ENCODE results near the gene PRDM15.

The PRDM15 gene

DNA sequence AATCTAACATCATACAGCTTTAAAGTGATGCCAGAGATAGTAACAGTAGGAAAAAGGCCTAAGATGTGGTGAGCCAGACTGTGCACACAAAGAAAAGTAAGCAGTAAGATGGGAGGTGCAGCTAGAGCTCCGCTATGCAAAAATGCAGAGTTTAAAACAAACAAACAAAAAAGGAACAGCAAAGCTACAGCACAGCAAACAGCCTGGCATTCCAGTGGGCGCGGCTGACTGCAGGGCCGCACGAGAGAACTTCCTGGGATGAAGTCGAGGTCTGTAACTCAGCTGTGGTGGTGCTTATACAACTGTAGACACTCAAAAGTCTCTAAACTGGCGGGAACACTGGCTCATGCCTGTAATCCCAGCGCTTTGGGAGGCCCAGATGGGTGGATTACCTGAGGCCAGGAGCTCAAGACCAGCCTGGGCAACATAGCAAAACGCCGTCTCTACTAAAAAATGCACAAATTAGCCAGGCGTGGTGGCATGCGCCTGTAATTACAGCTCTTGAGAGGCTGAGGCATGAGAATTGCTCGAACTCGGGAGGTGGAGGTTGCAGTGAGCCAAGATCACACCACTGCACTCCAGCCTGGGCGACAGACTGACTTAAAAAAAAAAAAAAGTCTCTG is 30.1 kb downstream of the PRDM15 start:
- no peak overlapping the region for H3K14ac ChIP-seq (ENCODE audit: low read length in 2 of 2)
- peaks cover 2% of the 10 kb centered on the region for H3K4me1 ChIP-seq (ENCODE audit: control insufficient read depth, insufficient read depth, low read depth, low read length)
- no peak overlapping the region for H2BK120ac ChIP-seq (ENCODE audit: low read depth, low read length)
- H3K18ac ChIP-seq (ENCODE audit: low read depth in 1 of 2, low read length in 2 of 2): no peak overlapping the region
- H3K23ac ChIP-seq (ENCODE audit: low read length in 2 of 2): no peak overlapping the region
- no peak overlapping the region for H4K91ac ChIP-seq (ENCODE audit: low read length)
- no peaks in the 10 kb centered on the region for H3K27me3 ChIP-seq (ENCODE audit: control insufficient read depth in 1 of 2, insufficient read depth in 1 of 2, low read length in 2 of 2)
- no peak overlapping the region for H2AK5ac ChIP-seq (ENCODE audit: low read length, severe bottlenecking)
- peaks cover 5% of the 10 kb centered on the region for H3K79me1 ChIP-seq (replicated peaks; ENCODE audit: low read length, poor library complexity, severe bottlenecking)
- no peak overlapping the region for H3K9ac ChIP-seq (ENCODE audit: low read length)
- no peak overlapping the region for H2BK12ac ChIP-seq (ENCODE audit: low read length in 2 of 2)
- DNase-seq: no peak
- H3K4ac ChIP-seq (ENCODE audit: low read depth in 1 of 2, low read length in 2 of 2): no peak overlapping the region
- H3K9me3 ChIP-seq (ENCODE audit: control insufficient read depth, low read length): no peaks in the 10 kb centered on the region
- H2BK15ac ChIP-seq (ENCODE audit: low read depth, poor library complexity, severe bottlenecking): no peak overlapping the region
- no peak overlapping the region for H4K8ac ChIP-seq (ENCODE audit: low read length)
- peaks cover 21 to 38% of the 10 kb centered on the region in 2 experiments for H3K36me3 ChIP-seq (ENCODE audit: control insufficient read depth in 1 of 2, insufficient read depth in 2 of 2, low read depth in 1 of 2, low read length in 2 of 2)
- no peak overlapping the region for H3K4me2 ChIP-seq (ENCODE audit: low read length, poor library complexity, severe bottlenecking)
- H3K27ac ChIP-seq (ENCODE audit: low read length, poor library complexity, severe bottlenecking): no peak overlapping the region
- H3K4me3 ChIP-seq (ENCODE audit: insufficient read depth in 1 of 2, low read depth in 1 of 2, low read length in 2 of 2): no peak overlapping the region
- no peak overlapping the region for H2AFZ ChIP-seq (ENCODE audit: low read depth, low read length)
- H2BK5ac ChIP-seq (ENCODE audit: low read depth, low read length, poor library complexity, severe bottlenecking): no peak overlapping the region
- 84% methylated on average over 14 of the region's 15 CpGs for WGBS

DNA sequence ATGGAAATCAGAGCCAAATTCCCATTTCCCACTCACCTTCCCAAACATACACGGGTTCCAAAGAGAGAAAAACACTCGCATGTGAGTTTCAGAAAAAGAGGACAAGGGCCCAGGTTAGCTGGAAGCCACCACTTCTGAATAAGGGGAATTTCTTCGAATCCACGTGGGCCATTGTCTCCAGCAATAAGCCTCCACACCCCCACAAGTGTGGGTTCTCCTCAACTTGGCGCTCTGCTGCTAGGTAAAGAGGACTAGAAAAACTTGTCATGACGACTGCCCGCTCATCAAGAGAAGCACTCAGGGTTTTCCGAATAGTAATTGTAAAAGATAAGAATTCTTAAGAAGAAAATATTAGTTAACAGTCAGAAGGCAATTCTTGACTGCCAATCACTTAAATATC is 30.6 kb downstream of the PRDM15 start:
- Histone ChIP-seq H3K27ac (ENCODE audit: low read length, poor library complexity, severe bottlenecking) (no peak overlapping the region), H2BK120ac (ENCODE audit: low read depth, low read length) (no peak overlapping the region), H3K9me3 (ENCODE audit: control insufficient read depth, low read length) (no peaks in the 10 kb centered on the region), H3K79me1 (replicated peaks; ENCODE audit: low read length, poor library complexity, severe bottlenecking) (peaks cover 5% of the 10 kb centered on the region), H2BK12ac (ENCODE audit: low read length in 2 of 2) (no peak overlapping the region), H3K27me3 (ENCODE audit: control insufficient read depth in 1 of 2, insufficient read depth in 1 of 2, low read length in 2 of 2) (no peaks in the 10 kb centered on the region), H4K8ac (ENCODE audit: low read length) (no peak overlapping the region), H3K18ac (ENCODE audit: low read depth in 1 of 2, low read length in 2 of 2) (no peak overlapping the region), H4K91ac (ENCODE audit: low read length) (no peak overlapping the region), H3K4me2 (ENCODE audit: low read length, poor library complexity, severe bottlenecking) (no peak overlapping the region), H3K9ac (ENCODE audit: low read length) (no peak overlapping the region), H2BK15ac (ENCODE audit: low read depth, poor library complexity, severe bottlenecking) (no peak overlapping the region), H2BK5ac (ENCODE audit: low read depth, low read length, poor library complexity, severe bottlenecking) (no peak overlapping the region), H3K36me3 (ENCODE audit: control insufficient read depth in 1 of 2, insufficient read depth in 2 of 2, low read depth in 1 of 2, low read length in 2 of 2) (peaks cover 15 to 34% of the 10 kb centered on the region in 2 experiments), H3K4me1 (ENCODE audit: control insufficient read depth, insufficient read depth, low read depth, low read length) (peaks cover 2% of the 10 kb centered on the region), H3K4me3 (ENCODE audit: insufficient read depth in 1 of 2, low read depth in 1 of 2, low read length in 2 of 2) (no peak overlapping the region), H2AK5ac (ENCODE audit: low read length, severe bottlenecking) (no peak overlapping the region), H3K14ac (ENCODE audit: low read length in 2 of 2) (no peak overlapping the region), H3K23ac (ENCODE audit: low read length in 2 of 2) (no peak overlapping the region), H3K4ac (ENCODE audit: low read depth in 1 of 2, low read length in 2 of 2) (no peak overlapping the region), H2AFZ (ENCODE audit: low read depth, low read length) (no peak overlapping the region)
- WGBS: 85% methylated on average over 5 of the region's 8 CpGs
- DNase-seq: no peak

DNA sequence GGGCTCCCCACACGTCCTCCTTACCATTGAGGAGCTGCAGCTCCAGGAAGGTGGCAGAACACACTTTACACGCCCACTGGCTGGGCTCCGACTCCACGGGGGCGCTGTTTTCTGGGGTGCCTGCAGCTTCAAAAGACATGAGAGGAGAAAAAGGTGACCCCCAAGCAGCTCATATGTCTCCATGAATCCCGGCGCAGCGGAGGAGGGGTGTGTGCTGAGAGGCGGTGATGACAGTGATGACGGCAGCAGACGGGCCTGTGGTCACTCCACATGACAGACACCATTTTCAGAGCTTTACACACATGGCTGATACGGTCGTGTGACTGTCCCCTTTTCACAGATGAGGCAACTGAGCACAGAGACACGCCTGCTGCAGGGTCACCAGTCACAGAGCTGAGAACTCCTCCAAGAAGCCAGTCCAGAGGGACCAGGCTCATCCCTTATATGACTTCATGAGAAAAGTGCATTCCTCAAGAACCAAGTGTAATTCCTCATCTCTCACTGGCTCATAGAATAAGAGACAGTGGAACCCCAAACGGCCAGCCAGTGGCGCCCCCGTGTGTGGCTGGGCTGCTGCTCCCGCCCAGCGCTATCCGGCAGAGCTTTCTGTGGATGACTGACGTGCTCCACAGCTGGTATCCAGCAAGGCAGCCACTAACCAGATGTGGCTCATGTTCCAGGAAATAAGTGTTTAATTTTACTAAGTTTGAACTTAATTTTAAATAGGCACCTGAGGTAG is 31.9 kb downstream of the PRDM15 start:
- Histone ChIP-seq H3K79me1 (replicated peaks; ENCODE audit: low read length, poor library complexity, severe bottlenecking) (peaks cover 5% of the 10 kb centered on the region), H3K14ac (ENCODE audit: low read length in 2 of 2) (no peak overlapping the region), H2BK15ac (ENCODE audit: low read depth, poor library complexity, severe bottlenecking) (no peak overlapping the region), H3K4ac (ENCODE audit: low read depth in 1 of 2, low read length in 2 of 2) (no peak overlapping the region), H3K9ac (ENCODE audit: low read length) (no peak overlapping the region), H3K23ac (ENCODE audit: low read length in 2 of 2) (no peak overlapping the region), H3K4me2 (ENCODE audit: low read length, poor library complexity, severe bottlenecking) (no peak overlapping the region), H3K36me3 (ENCODE audit: control insufficient read depth in 1 of 2, insufficient read depth in 2 of 2, low read depth in 1 of 2, low read length in 2 of 2) (peaks cover 7 to 27% of the 10 kb centered on the region in 2 experiments), H2BK5ac (ENCODE audit: low read depth, low read length, poor library complexity, severe bottlenecking) (no peak overlapping the region), H4K91ac (ENCODE audit: low read length) (no peak overlapping the region), H2AK5ac (ENCODE audit: low read length, severe bottlenecking) (no peak overlapping the region), H2AFZ (ENCODE audit: low read depth, low read length) (no peak overlapping the region), H3K27me3 (ENCODE audit: control insufficient read depth in 1 of 2, insufficient read depth in 1 of 2, low read length in 2 of 2) (no peaks in the 10 kb centered on the region), H2BK12ac (ENCODE audit: low read length in 2 of 2) (no peak overlapping the region), H4K8ac (ENCODE audit: low read length) (no peak overlapping the region), H3K9me3 (ENCODE audit: control insufficient read depth, low read length) (no peaks in the 10 kb centered on the region), H3K27ac (ENCODE audit: low read length, poor library complexity, severe bottlenecking) (no peak overlapping the region), H3K4me1 (ENCODE audit: control insufficient read depth, insufficient read depth, low read depth, low read length) (peaks cover 2% of the 10 kb centered on the region), H2BK120ac (ENCODE audit: low read depth, low read length) (no peak overlapping the region), H3K4me3 (ENCODE audit: insufficient read depth in 1 of 2, low read depth in 1 of 2, low read length in 2 of 2) (no peak overlapping the region), H3K18ac (ENCODE audit: low read depth in 1 of 2, low read length in 2 of 2) (no peak overlapping the region)
- DNase-seq: no peak
- 90% methylated on average over 21 of the region's 21 CpGs for WGBS

DNA sequence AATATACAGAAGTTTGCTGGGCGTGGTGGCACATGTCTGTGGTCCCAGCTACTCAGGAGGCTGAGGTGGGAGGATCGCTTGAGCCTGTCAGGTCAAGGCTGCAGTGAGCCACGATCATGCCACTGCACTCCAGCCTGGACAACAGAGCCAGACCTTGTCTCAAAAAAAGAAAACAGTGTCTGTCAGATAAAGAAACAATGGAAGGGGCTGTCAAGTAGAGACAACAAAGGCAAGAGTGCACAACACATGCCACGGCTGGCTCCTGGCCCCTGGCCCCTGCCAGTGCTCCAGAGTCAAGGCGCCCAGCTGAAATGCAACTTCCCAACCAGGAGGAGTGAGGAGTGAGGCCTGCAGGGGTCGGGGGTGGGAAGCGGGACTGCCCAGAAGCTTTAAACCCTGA is 32.6 kb downstream of the PRDM15 start:
- no peak overlapping the region for H3K4me3 ChIP-seq (ENCODE audit: insufficient read depth in 1 of 2, low read depth in 1 of 2, low read length in 2 of 2)
- no peak overlapping the region for H3K9ac ChIP-seq (ENCODE audit: low read length)
- H3K14ac ChIP-seq (ENCODE audit: low read length in 2 of 2): no peak overlapping the region
- H2BK120ac ChIP-seq (ENCODE audit: low read depth, low read length): no peak overlapping the region
- H3K9me3 ChIP-seq (ENCODE audit: control insufficient read depth, low read length): peaks cover 5% of the 10 kb centered on the region
- peaks cover under 1 to 22% of the 10 kb centered on the region in 2 experiments for H3K36me3 ChIP-seq (ENCODE audit: control insufficient read depth in 1 of 2, insufficient read depth in 2 of 2, low read depth in 1 of 2, low read length in 2 of 2)
- H4K8ac ChIP-seq (ENCODE audit: low read length): no peak overlapping the region
- no peak overlapping the region for H3K4me2 ChIP-seq (ENCODE audit: low read length, poor library complexity, severe bottlenecking)
- no peak overlapping the region for H3K4ac ChIP-seq (ENCODE audit: low read depth in 1 of 2, low read length in 2 of 2)
- peaks cover 2% of the 10 kb centered on the region for H3K4me1 ChIP-seq (ENCODE audit: control insufficient read depth, insufficient read depth, low read depth, low read length)
- no peak overlapping the region for H3K27ac ChIP-seq (ENCODE audit: low read length, poor library complexity, severe bottlenecking)
- H2BK5ac ChIP-seq (ENCODE audit: low read depth, low read length, poor library complexity, severe bottlenecking): no peak overlapping the region
- H3K27me3 ChIP-seq (ENCODE audit: control insufficient read depth in 1 of 2, insufficient read depth in 1 of 2, low read length in 2 of 2): no peaks in the 10 kb centered on the region
- 96% methylated on average over 7 of the region's 7 CpGs for WGBS
- no peak for DNase-seq
- no peak overlapping the region for H4K91ac ChIP-seq (ENCODE audit: low read length)
- H2AK5ac ChIP-seq (ENCODE audit: low read length, severe bottlenecking): no peak overlapping the region
- no peak overlapping the region for H3K18ac ChIP-seq (ENCODE audit: low read depth in 1 of 2, low read length in 2 of 2)
- no peak overlapping the region for H2AFZ ChIP-seq (ENCODE audit: low read depth, low read length)
- no peak overlapping the region for H3K23ac ChIP-seq (ENCODE audit: low read length in 2 of 2)
- H3K79me1 ChIP-seq (replicated peaks; ENCODE audit: low read length, poor library complexity, severe bottlenecking): peaks cover under 1% of the 10 kb centered on the region
- no peak overlapping the region for H2BK15ac ChIP-seq (ENCODE audit: low read depth, poor library complexity, severe bottlenecking)
- no peak overlapping the region for H2BK12ac ChIP-seq (ENCODE audit: low read length in 2 of 2)

All from mesenchymal stem cell (in vitro differentiated cells and primary cell).